Tibial nerve (tissue), 4 donors: Measurements from ENCODE around the gene RPS19BP1. TPM values are rescaled to one million over a fixed set of nuclear protein-coding genes. Genes with fewer than 3 reads are reported as not detected.
A peak's percentile ranks its signal among the peaks of the same experiment; 100 is the strongest.

ENCODE experiments used
- DNase-seq, 2 donors: peaks; one replicate each; pipeline ENCODE4 v3.0.0-alpha.2; 2019; ENCODE audit warnings: low spot score in 2 of 2
- H3K27ac ChIP-seq, 4 donors: fragments of 200-600 bp; sonication (generic) in 3 of 4; one replicate each; pipeline ENCODE4 v1.5.1; 2017 to 2019; ENCODE audit warnings: mild to moderate bottlenecking in 1 of 4
- H3K27me3 ChIP-seq, 2 donors: fragments of 200-600 bp; sonication (generic) in 1 of 2; one replicate each; pipeline versions ENCODE4 v1.5.1 to v1.6.0; 2017 to 2019
- H3K36me3 ChIP-seq, 3 donors: fragments of 200-600 bp; sonication (generic); one replicate each; pipeline ENCODE4 v1.5.1; 2018 to 2019
- H3K4me1 ChIP-seq, 4 donors: fragments of 200-600 bp; sonication (generic) in 3 of 4; one replicate each; pipeline ENCODE4 v1.5.1; 2017 to 2019
- H3K4me3 ChIP-seq, 4 donors: fragments of 200-600 bp; sonication (generic) in 3 of 4; one replicate each; pipeline ENCODE4 v1.5.1; 2017 to 2019; ENCODE audit warnings: mild to moderate bottlenecking in 1 of 4, moderate library complexity in 1 of 4
- H3K9me3 ChIP-seq, 4 donors: fragments of 200-600 bp; sonication (generic) in 3 of 4; one replicate each; pipeline ENCODE4 v1.5.1; 2017 to 2019
- EP300 ChIP-seq, 2 donors: sonication (generic); formaldehyde crosslinking; IDR thresholded peaks; one replicate each; pipeline ENCODE4 v1.6.1; 2017; ENCODE audit warnings: antibody characterized with exemption in 2 of 2, mild to moderate bottlenecking in 1 of 2
- POLR2A ChIP-seq, 2 donors: fragments of 450-650 bp; IDR thresholded peaks; one replicate each; pipeline ENCODE4 v1.6.1; 2017; ENCODE audit warnings: antibody characterized with exemption in 2 of 2, mild to moderate bottlenecking in 2 of 2, moderate library complexity in 2 of 2
- WGBS, 2 donors: methylation state at CpG; one replicate each; pipeline ENCODE4 v1.1.5; 2018; 5-methylcytosine and 5-hydroxymethylcytosine counted together
- total RNA-seq, 4 donors: library from RNA; depleted of rRNA; stranded (reverse); fragments of >200 nt; gene quantifications; one replicate each; pipeline ENCODE4 v1.1.0, GENCODE V29; 2016
- TF ChIP-seq, protein P1 (sequence below), 5 experiments: fragments of 200-600 bp in 3 of 5; fragments of 450-650 bp in 2 of 5; sonication (generic) in 3 of 5; IDR thresholded peaks; one replicate each; pipeline ENCODE4 v1.5.1; 2016 to 2019; ENCODE audit warnings: antibody characterized with exemption in 5 of 5, mild to moderate bottlenecking in 3 of 5, moderate library complexity in 2 of 5

RPS19BP1 gene
- total RNA-seq, 4 donors from 2014 or later, result 178 to 206 (median 197) TPM

DNA sequence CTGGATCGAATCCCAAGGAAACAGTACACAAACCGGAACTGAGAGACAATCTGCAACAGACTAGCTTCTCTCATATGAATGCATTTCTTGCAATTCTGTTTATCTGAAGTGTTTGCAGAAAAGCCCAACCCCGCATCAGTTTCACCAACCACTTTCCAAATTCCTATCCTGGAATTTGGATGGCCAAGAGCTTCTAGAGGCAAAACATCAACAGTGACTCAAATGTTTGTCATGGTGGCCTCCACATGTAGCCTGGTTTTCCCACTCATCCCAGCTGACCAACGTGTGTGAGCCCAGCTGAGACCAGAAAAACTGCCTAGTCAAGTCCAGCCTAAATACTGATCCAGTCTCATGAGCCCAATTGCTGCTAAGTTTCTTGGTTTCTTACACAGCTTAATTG, 38.8 kb downstream of the RPS19BP1 start:
- Histone ChIP-seq H3K4me1 (peaks cover 0 to 69% (median 7%) of the 10 kb centered on the region in 4 donors), H3K9me3 (no peaks in the 10 kb centered on the region), H3K36me3 (peaks cover 0 to 29% (median 0%) of the 10 kb centered on the region in 3 donors), H3K27me3 (no peaks in the 10 kb centered on the region), H3K4me3 (no peak overlapping the region), H3K27ac (peak overlapping the region in 2 of 4 donors; percentile 2 to 8)
- TF ChIP-seq POLR2A (IDR thresholded peaks at IDR 0.05) (no peak), EP300 (IDR thresholded peaks at IDR 0.05) (no peak)
- TF ChIP-seq, protein P1, sequence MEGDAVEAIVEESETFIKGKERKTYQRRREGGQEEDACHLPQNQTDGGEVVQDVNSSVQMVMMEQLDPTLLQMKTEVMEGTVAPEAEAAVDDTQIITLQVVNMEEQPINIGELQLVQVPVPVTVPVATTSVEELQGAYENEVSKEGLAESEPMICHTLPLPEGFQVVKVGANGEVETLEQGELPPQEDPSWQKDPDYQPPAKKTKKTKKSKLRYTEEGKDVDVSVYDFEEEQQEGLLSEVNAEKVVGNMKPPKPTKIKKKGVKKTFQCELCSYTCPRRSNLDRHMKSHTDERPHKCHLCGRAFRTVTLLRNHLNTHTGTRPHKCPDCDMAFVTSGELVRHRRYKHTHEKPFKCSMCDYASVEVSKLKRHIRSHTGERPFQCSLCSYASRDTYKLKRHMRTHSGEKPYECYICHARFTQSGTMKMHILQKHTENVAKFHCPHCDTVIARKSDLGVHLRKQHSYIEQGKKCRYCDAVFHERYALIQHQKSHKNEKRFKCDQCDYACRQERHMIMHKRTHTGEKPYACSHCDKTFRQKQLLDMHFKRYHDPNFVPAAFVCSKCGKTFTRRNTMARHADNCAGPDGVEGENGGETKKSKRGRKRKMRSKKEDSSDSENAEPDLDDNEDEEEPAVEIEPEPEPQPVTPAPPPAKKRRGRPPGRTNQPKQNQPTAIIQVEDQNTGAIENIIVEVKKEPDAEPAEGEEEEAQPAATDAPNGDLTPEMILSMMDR (IDR thresholded peaks at IDR 0.05), result no peak
- WGBS, 2 donors, result 52 to 57% methylated on average over 4 of the region's 4 CpGs
- no peak for DNase-seq

DNA sequence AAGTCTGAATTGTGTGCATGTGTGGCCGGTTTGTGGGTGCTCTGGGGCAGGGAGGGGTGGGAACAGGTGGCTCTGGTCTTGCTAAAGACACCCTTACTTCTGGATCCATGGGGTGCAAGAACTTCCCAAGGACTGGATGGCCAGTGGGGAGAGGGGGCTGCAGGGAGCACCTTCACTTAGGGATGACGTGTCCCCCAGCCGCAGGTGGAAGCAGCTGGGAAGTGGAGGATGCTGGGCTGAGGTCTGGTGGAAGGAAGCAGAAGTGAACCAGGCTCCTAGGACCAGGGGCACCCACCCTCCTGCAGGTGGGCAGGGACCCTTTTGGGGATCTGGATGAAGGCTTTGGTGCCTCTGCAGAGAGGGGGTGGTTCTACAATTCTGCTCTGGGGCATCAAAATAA, 40.4 kb downstream of the RPS19BP1 start:
- DNase-seq, result no peak
- Histone ChIP-seq H3K27me3 (no peaks in the 10 kb centered on the region), H3K36me3 (peaks cover 0 to 45% (median 0%) of the 10 kb centered on the region in 3 donors), H3K4me3 (no peak overlapping the region), H3K4me1 (peaks cover 0 to 68% (median 7%) of the 10 kb centered on the region in 4 donors), H3K27ac (no peak overlapping the region), H3K9me3 (no peaks in the 10 kb centered on the region)
- WGBS, 2 donors, result 62 to 85% methylated on average over 3 of the region's 3 CpGs
- TF ChIP-seq POLR2A (IDR thresholded peaks at IDR 0.05) (no peak), EP300 (IDR thresholded peaks at IDR 0.05) (no peak)
- TF ChIP-seq, protein P1 (IDR thresholded peaks at IDR 0.05), result no peak

DNA sequence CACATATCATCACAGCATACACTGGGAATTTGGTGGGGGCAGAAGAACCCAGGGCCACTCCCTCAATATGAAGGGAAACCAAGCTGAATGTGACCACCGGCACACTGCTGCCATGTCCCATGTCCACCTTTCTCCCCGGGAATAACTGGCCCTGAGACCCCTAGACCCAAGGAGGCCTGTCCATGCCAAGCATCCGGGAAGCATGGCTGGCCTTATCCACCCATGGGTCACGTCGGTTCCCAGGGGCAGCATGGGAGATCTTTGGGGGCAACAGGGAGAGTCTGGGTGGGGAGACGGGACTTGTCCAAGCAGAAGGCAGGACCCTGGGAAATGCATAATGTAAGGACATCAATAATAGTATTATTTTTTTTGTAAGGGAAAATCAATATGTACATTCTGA, 40.9 kb downstream of the RPS19BP1 start:
- H3K4me3 ChIP-seq, result no peak overlapping the region
- H3K9me3 ChIP-seq, result no peaks in the 10 kb centered on the region
- no peak for DNase-seq
- no peak overlapping the region for H3K27ac ChIP-seq
- WGBS, 2 donors, result 79 to 83% methylated on average over 4 to 6 of the region's 6 CpGs
- peaks cover 0 to 68% (median 9%) of the 10 kb centered on the region in 4 donors for H3K4me1 ChIP-seq
- no peak for TF ChIP-seq POLR2A (IDR thresholded peaks at IDR 0.05)
- TF ChIP-seq EP300 (IDR thresholded peaks at IDR 0.05), result no peak
- TF ChIP-seq, protein P1 (IDR thresholded peaks at IDR 0.05), result no peak
- peaks cover 0 to 48% (median 0%) of the 10 kb centered on the region in 3 donors for H3K36me3 ChIP-seq
- no peaks in the 10 kb centered on the region for H3K27me3 ChIP-seq

DNA sequence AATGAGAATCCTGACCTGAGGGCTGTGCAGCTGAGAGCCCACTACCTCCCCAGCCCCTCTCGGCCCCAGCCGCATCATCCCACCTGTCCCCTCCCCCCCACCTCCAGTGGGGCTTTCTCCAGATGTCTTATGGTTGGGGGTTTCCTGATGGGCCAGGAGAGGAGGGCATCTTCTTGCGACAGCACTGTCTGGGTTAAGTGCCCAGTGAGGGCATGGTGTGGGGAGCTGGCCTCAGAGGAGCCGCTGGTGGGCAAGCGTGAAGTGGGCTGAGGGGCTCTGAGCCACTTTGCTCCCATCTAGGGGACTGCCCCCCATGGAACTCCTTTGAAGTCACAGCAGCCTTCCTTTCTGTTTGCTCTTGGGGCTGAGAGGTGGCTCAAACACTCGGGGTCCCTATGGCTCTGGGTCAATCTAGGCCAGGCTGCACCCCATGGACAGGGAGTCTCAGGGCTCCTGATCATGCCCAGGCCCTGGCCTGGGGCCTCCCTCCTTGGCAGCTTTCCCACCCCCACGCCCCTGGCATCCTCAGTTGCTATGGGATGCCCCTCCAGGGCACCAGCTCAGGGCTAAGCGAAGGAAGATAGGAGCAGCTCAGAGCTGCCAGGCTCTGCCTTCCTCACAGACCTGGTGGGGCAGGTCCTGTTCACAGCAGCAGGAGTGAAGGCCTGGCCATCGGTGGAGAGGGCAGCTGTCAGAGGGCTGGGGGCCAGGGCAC, 41.4 kb downstream of the RPS19BP1 start:
- whole genome bisulfite sequencing, 2 donors, result 69 to 85% methylated on average over 5 to 9 of the region's 9 CpGs
- H3K36me3 ChIP-seq, result peaks cover 0 to 48% (median 0%) of the 10 kb centered on the region in 3 donors

More for the DNA sequence above, 41.4 kb downstream of the RPS19BP1 start:
- no peaks in the 10 kb centered on the region for H3K9me3 ChIP-seq
- peaks cover 0 to 68% (median 8%) of the 10 kb centered on the region in 4 donors for H3K4me1 ChIP-seq
- no peak for TF ChIP-seq EP300 (IDR thresholded peaks at IDR 0.05)
- TF ChIP-seq, protein P1 (IDR thresholded peaks at IDR 0.05), result no peak
- TF ChIP-seq POLR2A (IDR thresholded peaks at IDR 0.05), result no peak
- H3K27me3 ChIP-seq, result no peaks in the 10 kb centered on the region
- H3K4me3 ChIP-seq, result no peak overlapping the region
- no peak for DNase-seq
- no peak overlapping the region for H3K27ac ChIP-seq
